ENCODE data around the gene DOK5.

Gene DOK5

DNA sequence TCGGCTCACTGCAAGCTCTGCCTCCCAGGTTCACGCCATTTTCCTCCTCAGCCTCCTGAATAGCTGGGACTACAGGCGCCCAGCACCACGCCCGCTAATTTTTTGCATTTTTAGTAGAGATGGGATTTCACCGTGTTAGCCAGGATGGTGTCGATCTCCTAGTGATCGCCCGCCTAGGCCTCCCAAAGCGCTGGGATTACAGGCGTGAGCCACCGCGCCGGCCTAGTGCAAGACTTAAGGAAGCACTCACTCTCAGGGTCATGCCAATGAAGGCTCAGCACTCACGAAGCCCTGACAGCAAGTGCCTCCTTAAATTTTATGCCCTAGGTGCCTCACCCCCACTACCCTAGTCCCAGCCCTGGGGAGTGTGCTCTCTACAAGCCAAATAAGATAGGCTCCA lies 4.7 kb upstream of the DOK5 start:
- Histone ChIP-seq H3K36me3 (ENCODE audit: control insufficient read depth, insufficient read depth, low read length) (no peaks in the 10 kb centered on the region), H3K4me3 (replicated peaks; ENCODE audit: low read depth, low read length) (no peak overlapping the region), H3K27me3 (replicated peaks; ENCODE audit: control insufficient read depth, insufficient read depth, low read length) (no peaks in the 10 kb centered on the region; the same call in 1 of the 2 replicates)
- no peak for DNase-seq (ENCODE audit: extremely low read depth, insufficient read length)
- TF ChIP-seq, protein P1, sequence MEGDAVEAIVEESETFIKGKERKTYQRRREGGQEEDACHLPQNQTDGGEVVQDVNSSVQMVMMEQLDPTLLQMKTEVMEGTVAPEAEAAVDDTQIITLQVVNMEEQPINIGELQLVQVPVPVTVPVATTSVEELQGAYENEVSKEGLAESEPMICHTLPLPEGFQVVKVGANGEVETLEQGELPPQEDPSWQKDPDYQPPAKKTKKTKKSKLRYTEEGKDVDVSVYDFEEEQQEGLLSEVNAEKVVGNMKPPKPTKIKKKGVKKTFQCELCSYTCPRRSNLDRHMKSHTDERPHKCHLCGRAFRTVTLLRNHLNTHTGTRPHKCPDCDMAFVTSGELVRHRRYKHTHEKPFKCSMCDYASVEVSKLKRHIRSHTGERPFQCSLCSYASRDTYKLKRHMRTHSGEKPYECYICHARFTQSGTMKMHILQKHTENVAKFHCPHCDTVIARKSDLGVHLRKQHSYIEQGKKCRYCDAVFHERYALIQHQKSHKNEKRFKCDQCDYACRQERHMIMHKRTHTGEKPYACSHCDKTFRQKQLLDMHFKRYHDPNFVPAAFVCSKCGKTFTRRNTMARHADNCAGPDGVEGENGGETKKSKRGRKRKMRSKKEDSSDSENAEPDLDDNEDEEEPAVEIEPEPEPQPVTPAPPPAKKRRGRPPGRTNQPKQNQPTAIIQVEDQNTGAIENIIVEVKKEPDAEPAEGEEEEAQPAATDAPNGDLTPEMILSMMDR (IDR thresholded peaks at IDR 0.05; ENCODE audit: insufficient read depth, low read length, poor library complexity, severe bottlenecking) = no peak

DNA sequence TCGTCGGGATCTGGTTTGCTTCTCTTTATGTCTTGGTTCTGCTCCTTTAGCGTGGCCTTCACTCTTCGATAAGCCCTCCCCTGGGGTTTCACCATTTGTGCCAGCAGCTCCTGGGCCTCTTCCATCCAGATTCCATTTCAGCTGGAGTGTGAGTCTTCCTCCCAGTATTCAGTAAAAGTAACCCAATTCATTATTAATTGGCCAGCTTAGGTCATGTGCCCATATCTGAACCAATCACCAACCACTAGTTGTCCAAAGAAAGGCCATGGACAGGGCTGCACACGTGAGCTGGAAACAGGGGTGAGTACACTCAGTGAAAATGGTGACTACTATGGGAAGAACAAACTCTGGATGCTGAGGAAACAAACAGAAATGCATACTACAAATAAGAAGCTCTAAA lies 2.8 kb upstream of the DOK5 start:
- no peak for DNase-seq (ENCODE audit: extremely low read depth, insufficient read length)
- TF ChIP-seq, protein P1 (IDR thresholded peaks at IDR 0.05; ENCODE audit: insufficient read depth, low read length, poor library complexity, severe bottlenecking) = no peak
- no peaks in the 10 kb centered on the region for H3K36me3 ChIP-seq (ENCODE audit: control insufficient read depth, insufficient read depth, low read length)
- no peaks in the 10 kb centered on the region for H3K27me3 ChIP-seq (replicated peaks; ENCODE audit: control insufficient read depth, insufficient read depth, low read length)
- H3K4me3 ChIP-seq (replicated peaks; ENCODE audit: low read depth, low read length) = no peak overlapping the region

DNA sequence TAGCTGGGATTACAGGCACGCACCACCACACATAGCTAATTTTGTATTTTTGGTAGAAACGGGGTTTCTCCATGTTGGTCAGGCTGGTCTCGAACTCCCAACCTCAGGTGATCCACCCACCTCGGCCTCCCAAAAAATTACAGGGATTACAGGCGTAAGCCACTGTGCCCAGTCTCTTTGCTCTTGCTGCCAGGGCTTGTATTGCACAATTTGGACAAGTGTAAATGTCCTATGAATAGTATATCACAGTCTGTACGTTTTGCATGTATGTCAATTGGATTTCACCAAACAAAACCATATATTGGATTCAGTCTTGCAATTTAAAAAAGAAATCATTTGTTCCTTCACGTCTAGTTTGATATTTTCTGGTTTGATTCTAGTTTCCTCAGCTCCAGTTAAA lies 2.1 kb upstream of the DOK5 start:
- TF ChIP-seq, protein P1 (IDR thresholded peaks at IDR 0.05; ENCODE audit: insufficient read depth, low read length, poor library complexity, severe bottlenecking) = no peak
- H3K4me3 ChIP-seq (replicated peaks; ENCODE audit: low read depth, low read length) = no peak overlapping the region
- H3K27me3 ChIP-seq (replicated peaks; ENCODE audit: control insufficient read depth, insufficient read depth, low read length) = no peaks in the 10 kb centered on the region
- DNase-seq (ENCODE audit: extremely low read depth, insufficient read length) = no peak
- H3K36me3 ChIP-seq (ENCODE audit: control insufficient read depth, insufficient read depth, low read length) = no peaks in the 10 kb centered on the region

DNA sequence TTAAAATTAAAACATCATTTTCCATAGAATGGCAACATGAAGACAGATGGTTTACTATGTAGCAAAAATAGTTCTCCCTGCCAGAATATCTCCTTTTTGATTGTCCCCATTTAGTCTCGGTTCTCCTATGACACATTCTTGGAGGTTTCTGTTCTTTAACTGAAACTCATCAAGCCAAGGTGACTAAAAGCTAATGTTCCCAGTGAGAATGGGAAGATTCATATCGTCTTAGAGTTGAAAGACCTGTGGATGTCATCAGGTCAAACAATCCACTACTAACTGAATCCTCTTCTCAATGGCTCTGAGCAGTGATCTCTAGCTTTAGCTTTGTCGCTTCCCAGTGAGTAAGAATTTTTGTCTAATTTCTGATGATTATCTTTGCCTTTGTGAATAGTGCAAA lies 1.3 kb upstream of the DOK5 start:
- no peak for DNase-seq (ENCODE audit: extremely low read depth, insufficient read length)
- TF ChIP-seq, protein P1 (IDR thresholded peaks at IDR 0.05; ENCODE audit: insufficient read depth, low read length, poor library complexity, severe bottlenecking) = no peak
- no peaks in the 10 kb centered on the region for H3K36me3 ChIP-seq (ENCODE audit: control insufficient read depth, insufficient read depth, low read length)
- no peak overlapping the region for H3K4me3 ChIP-seq (replicated peaks; ENCODE audit: low read depth, low read length)
- no peaks in the 10 kb centered on the region for H3K27me3 ChIP-seq (replicated peaks; ENCODE audit: control insufficient read depth, insufficient read depth, low read length)

DNA sequence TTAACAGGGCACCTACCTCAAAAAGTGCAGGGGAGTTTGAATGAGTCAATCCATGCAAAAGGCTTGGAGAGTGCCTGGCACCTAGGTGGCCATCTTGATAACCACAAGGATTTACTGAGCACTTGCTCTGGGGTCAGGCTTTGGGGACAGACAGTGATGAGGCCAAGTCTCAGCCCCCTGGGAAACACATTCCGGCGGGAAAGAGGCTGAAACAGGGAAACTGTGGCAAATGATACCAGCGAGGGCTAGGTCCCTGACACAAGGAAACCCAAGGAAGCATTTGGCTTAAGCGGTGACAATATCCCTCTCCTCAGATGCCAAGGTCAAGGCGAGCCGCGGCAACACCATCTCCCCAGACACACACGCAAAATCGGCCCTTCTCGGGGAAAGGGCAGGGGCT lies 527 bp upstream of the DOK5 start:
- TF ChIP-seq, protein P1 (IDR thresholded peaks at IDR 0.05; ENCODE audit: insufficient read depth, low read length, poor library complexity, severe bottlenecking) = no peak
- DNase-seq (ENCODE audit: extremely low read depth, insufficient read length) = no peak
- Histone ChIP-seq H3K4me3 (replicated peaks; ENCODE audit: low read depth, low read length) (no peak overlapping the region), H3K27me3 (replicated peaks; ENCODE audit: control insufficient read depth, insufficient read depth, low read length) (no peaks in the 10 kb centered on the region), H3K36me3 (ENCODE audit: control insufficient read depth, insufficient read depth, low read length) (no peaks in the 10 kb centered on the region)
